Measurements from ENCODE around the gene SLC17A7. TPM values are rescaled to one million over a fixed set of nuclear protein-coding genes. Genes with fewer than 3 reads are reported as not detected.
A peak's percentile ranks its signal among the peaks of the same experiment; 100 is the strongest.

SLC17A7 gene
- total and polyA plus RNA-seq, 2 of the 4 experiments (the other 2 are of a cell fraction), result 0.03 TPM; not detected in 1

- Histone ChIP-seq H3K23ac (ENCODE audit: low read depth, low read length) (no peak overlapping the region), H3K9me3 (ENCODE audit: control insufficient read depth, insufficient read depth, low read length) (no peaks in the 10 kb centered on the region), H3K4me3 (ENCODE audit: insufficient read depth, low read depth, low read length) (no peak overlapping the region), H2BK120ac (ENCODE audit: low read depth, low read length) (no peak overlapping the region), H4K20me1 (ENCODE audit: insufficient read depth, low read length) (no peaks in the 10 kb centered on the region), H4K91ac (ENCODE audit: insufficient read depth, low read depth, low read length) (no peak overlapping the region), H3K9ac (ENCODE audit: low read depth, low read length) (no peak overlapping the region), H2AK5ac (ENCODE audit: low read depth, low read length) (no peak overlapping the region), H3K56ac (ENCODE audit: extremely low read depth, insufficient read depth, low read length) (no peak overlapping the region; the same call in 1 of the 2 replicates), H2BK20ac (ENCODE audit: low read depth, low read length) (no peak overlapping the region), H3K4me2 (ENCODE audit: low read depth, low read length) (no peak overlapping the region), H4K8ac (ENCODE audit: low read depth in 2 of 2, low read length in 2 of 2) (no peak overlapping the region), H3K4ac (ENCODE audit: low read depth, low read length) (no peak overlapping the region), H2BK5ac (ENCODE audit: low read depth, low read length, poor library complexity, severe bottlenecking) (no peak overlapping the region), H3K14ac (replicated peaks; ENCODE audit: low read depth, low read length) (no peak overlapping the region), H2AFZ (replicated peaks; ENCODE audit: low read length, poor library complexity) (no peak overlapping the region), H2AK9ac (replicated peaks; ENCODE audit: low read depth, low read length, poor library complexity) (peak overlapping the region; percentile 13), H2BK15ac (ENCODE audit: low read depth, low read length) (no peak overlapping the region), H3K4me1 (ENCODE audit: control insufficient read depth, insufficient read depth, low read length) (no peaks in the 10 kb centered on the region), H4K5ac (ENCODE audit: low read depth, low read length) (no peak overlapping the region), H3K36me3 (ENCODE audit: control insufficient read depth, insufficient read depth, low read length) (no peaks in the 10 kb centered on the region), H3K79me1 (ENCODE audit: low read depth in 1 of 2, low read length in 2 of 2) (no peaks in the 10 kb centered on the region), H3K27me3 (ENCODE audit: control insufficient read depth, insufficient read depth, low read length) (peaks cover 60% of the 10 kb centered on the region), H3K18ac (ENCODE audit: low read depth, low read length) (no peak overlapping the region), H3K9me1 (ENCODE audit: insufficient read depth, low read length) (no peaks in the 10 kb centered on the region), H3K27ac (ENCODE audit: insufficient read depth, low read length) (no peak overlapping the region)
- 66% methylated on average over 9 of the region's 15 CpGs; no CpG with 5 or more reads in 1 of the 2 experiments for WGBS, 2 experiments (ENCODE audit: extremely low coverage in 2 of 2, insufficient read length in 1 of 2)
- TF ChIP-seq NFE2L2 (IDR thresholded peaks at IDR 0.05; ENCODE audit: low read depth, low read length), result no peak
- TF ChIP-seq CEBPB (IDR thresholded peaks at IDR 0.05; ENCODE audit: low read depth, low read length), result 0 out of 2 replicates have a peak, but pooled peaks have one; percentile 30
- intact Hi-C loops (cut with micrococcal nuclease) (no loop called here), in situ Hi-C loops (cut with MboI; ENCODE audit: low sequenced_read_pairs) (loop anchor here (10.0 kb wide), 1 partner anchor 49 kb away; the partner anchor contains the start of gene SLC17A7), dilution Hi-C loops (cut with HindIII; ENCODE audit: low sequenced_read_pairs, unreplicated experiment) (no loop called here)
- ATAC-seq (ENCODE audit: low read depth) (no peak), DNase-seq (no peak)
- CTCF ChIA-PET, result no interaction called here
- POLR2A ChIA-PET (ENCODE audit: unreplicated experiment), result no interaction called here
- BruUV-seq (replicated peaks), result no TSS peak
Measured at GRCh38 chr19:49395581-49396407, 45.5 kb downstream of the SLC17A7 start.

Data from IMR-90 (cell line).